ENCODE data around the gene TMEM198. TPM values are rescaled to one million over a fixed set of nuclear protein-coding genes. Genes with fewer than 3 reads are reported as not detected.

The TMEM198 gene
- total and polyA plus RNA-seq, 2 experiments from 2014 or later = 5.6 to 13.7 TPM

DNA sequence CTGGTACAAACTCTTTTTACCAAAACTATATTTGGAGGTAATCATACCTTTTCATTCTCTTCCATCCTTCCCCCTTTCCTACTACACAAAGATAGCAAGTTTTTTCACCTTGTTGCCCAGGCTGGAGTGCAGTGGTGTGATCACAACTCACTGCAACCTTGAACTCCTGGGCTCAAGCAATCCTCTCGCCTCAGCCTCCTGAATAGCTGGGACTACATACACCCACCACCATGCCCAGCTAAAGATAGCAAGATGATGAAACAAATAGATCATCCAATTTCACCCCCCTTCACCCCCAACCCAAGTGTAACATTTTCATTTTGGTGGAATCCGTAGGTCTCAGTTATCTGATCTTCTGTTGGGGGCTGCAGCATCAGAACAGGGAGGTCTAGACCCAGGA, 49.3 kb downstream of the TMEM198 start:
- ATAC-seq = no peak
- no peak overlapping the region for H3K4me3 Mint-ChIP-seq
- peaks cover 2% of the 10 kb centered on the region for H3K27me3 Mint-ChIP-seq (ENCODE audit: insufficient read depth, low read depth, poor library complexity)
- Histone ChIP-seq H2AFZ (peak overlapping the region; percentile 59; the same call in 1 of the 2 replicates), H3K4me2 (no peak overlapping the region), H3K27me3 (ENCODE audit: insufficient read depth) (no peaks in the 10 kb centered on the region), H3F3A (replicated peaks; ENCODE audit: low read depth) (peaks cover 4% of the 10 kb centered on the region), H4K20me1 (replicated peaks; ENCODE audit: insufficient read depth) (no peaks in the 10 kb centered on the region), H3K4me1 (ENCODE audit: insufficient read depth) (peaks cover 18% of the 10 kb centered on the region), H3K4me3 (no peak overlapping the region), H3K79me2 (replicated peaks; ENCODE audit: insufficient read depth) (no peaks in the 10 kb centered on the region), H3K36me3 (ENCODE audit: insufficient read depth) (no peaks in the 10 kb centered on the region), H3K27ac (ENCODE audit: low read depth) (no peak overlapping the region), H3K9me2 (ENCODE audit: insufficient read depth) (no peaks in the 10 kb centered on the region)
- no peaks in the 10 kb centered on the region for H3K36me3 Mint-ChIP-seq (ENCODE audit: low read depth)
- H3K4me1 Mint-ChIP-seq = peaks cover 18% of the 10 kb centered on the region
- no peak for DNase-seq (ENCODE audit: low spot score)
- no peak overlapping the region for H3K27ac Mint-ChIP-seq
- TF ChIP-seq STAT1 (IDR thresholded peaks at IDR 0.05; ENCODE audit: unreplicated experiment) = no peak
- TF ChIP-seq ZNF331 (CRISPR knock-in tag; IDR thresholded peaks at IDR 0.05; ENCODE audit: low read depth) = no peak
- TF ChIP-seq, protein P1, sequence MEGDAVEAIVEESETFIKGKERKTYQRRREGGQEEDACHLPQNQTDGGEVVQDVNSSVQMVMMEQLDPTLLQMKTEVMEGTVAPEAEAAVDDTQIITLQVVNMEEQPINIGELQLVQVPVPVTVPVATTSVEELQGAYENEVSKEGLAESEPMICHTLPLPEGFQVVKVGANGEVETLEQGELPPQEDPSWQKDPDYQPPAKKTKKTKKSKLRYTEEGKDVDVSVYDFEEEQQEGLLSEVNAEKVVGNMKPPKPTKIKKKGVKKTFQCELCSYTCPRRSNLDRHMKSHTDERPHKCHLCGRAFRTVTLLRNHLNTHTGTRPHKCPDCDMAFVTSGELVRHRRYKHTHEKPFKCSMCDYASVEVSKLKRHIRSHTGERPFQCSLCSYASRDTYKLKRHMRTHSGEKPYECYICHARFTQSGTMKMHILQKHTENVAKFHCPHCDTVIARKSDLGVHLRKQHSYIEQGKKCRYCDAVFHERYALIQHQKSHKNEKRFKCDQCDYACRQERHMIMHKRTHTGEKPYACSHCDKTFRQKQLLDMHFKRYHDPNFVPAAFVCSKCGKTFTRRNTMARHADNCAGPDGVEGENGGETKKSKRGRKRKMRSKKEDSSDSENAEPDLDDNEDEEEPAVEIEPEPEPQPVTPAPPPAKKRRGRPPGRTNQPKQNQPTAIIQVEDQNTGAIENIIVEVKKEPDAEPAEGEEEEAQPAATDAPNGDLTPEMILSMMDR (conservative IDR thresholded peaks at IDR 0.05; ENCODE audit: low read depth in 2 of 2) = no peak
- TF ChIP-seq, protein P2, sequence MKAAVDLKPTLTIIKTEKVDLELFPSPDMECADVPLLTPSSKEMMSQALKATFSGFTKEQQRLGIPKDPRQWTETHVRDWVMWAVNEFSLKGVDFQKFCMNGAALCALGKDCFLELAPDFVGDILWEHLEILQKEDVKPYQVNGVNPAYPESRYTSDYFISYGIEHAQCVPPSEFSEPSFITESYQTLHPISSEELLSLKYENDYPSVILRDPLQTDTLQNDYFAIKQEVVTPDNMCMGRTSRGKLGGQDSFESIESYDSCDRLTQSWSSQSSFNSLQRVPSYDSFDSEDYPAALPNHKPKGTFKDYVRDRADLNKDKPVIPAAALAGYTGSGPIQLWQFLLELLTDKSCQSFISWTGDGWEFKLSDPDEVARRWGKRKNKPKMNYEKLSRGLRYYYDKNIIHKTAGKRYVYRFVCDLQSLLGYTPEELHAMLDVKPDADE (IDR thresholded peaks at IDR 0.05) = no peak
- TF ChIP-seq ZNF114 (CRISPR knock-in tag; IDR thresholded peaks at IDR 0.05) = no peak
- TF ChIP-seq, protein P3, sequence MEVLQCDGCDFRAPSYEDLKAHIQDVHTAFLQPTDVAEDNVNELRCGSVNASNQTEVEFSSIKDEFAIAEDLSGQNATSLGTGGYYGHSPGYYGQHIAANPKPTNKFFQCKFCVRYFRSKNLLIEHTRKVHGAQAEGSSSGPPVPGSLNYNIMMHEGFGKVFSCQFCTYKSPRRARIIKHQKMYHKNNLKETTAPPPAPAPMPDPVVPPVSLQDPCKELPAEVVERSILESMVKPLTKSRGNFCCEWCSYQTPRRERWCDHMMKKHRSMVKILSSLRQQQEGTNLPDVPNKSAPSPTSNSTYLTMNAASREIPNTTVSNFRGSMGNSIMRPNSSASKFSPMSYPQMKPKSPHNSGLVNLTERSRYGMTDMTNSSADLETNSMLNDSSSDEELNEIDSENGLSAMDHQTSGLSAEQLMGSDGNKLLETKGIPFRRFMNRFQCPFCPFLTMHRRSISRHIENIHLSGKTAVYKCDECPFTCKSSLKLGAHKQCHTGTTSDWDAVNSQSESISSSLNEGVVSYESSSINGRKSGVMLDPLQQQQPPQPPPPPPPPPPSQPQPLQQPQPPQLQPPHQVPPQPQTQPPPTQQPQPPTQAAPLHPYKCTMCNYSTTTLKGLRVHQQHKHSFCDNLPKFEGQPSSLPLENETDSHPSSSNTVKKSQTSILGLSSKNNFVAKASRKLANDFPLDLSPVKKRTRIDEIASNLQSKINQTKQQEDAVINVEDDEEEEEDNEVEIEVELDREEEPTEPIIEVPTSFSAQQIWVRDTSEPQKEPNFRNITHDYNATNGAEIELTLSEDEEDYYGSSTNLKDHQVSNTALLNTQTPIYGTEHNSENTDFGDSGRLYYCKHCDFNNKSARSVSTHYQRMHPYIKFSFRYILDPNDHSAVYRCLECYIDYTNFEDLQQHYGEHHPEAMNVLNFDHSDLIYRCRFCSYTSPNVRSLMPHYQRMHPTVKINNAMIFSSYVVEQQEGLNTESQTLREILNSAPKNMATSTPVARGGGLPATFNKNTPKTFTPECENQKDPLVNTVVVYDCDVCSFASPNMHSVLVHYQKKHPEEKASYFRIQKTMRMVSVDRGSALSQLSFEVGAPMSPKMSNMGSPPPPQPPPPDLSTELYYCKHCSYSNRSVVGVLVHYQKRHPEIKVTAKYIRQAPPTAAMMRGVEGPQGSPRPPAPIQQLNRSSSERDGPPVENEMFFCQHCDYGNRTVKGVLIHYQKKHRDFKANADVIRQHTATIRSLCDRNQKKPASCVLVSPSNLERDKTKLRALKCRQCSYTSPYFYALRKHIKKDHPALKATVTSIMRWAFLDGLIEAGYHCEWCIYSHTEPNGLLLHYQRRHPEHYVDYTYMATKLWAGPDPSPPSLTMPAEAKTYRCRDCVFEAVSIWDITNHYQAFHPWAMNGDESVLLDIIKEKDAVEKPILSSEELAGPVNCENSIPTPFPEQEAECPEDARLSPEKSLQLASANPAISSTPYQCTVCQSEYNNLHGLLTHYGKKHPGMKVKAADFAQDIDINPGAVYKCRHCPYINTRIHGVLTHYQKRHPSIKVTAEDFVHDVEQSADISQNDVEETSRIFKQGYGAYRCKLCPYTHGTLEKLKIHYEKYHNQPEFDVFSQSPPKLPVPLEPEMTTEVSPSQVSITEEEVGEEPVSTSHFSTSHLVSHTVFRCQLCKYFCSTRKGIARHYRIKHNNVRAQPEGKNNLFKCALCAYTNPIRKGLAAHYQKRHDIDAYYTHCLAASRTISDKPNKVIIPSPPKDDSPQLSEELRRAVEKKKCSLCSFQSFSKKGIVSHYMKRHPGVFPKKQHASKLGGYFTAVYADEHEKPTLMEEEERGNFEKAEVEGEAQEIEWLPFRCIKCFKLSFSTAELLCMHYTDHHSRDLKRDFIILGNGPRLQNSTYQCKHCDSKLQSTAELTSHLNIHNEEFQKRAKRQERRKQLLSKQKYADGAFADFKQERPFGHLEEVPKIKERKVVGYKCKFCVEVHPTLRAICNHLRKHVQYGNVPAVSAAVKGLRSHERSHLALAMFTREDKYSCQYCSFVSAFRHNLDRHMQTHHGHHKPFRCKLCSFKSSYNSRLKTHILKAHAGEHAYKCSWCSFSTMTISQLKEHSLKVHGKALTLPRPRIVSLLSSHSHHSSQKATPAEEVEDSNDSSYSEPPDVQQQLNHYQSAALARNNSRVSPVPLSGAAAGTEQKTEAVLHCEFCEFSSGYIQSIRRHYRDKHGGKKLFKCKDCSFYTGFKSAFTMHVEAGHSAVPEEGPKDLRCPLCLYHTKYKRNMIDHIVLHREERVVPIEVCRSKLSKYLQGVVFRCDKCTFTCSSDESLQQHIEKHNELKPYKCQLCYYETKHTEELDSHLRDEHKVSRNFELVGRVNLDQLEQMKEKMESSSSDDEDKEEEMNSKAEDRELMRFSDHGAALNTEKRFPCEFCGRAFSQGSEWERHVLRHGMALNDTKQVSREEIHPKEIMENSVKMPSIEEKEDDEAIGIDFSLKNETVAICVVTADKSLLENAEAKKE (CRISPR knock-in tag; IDR thresholded peaks at IDR 0.05) = no peak
- no peak for TF ChIP-seq CREB1 (CRISPR knock-in tag; IDR thresholded peaks at IDR 0.05; ENCODE audit: low read depth)
- no peak for TF ChIP-seq NANOG (IDR thresholded peaks at IDR 0.05; ENCODE audit: borderline replicate concordance)
- no peak for TF ChIP-seq EZH2phosphoT487 (IDR thresholded peaks at IDR 0.05; ENCODE audit: unreplicated experiment)
- no peak for TF ChIP-seq EZH2 (IDR thresholded peaks at IDR 0.05; ENCODE audit: low read depth, unreplicated experiment)
- no peak for TF ChIP-seq JUNB (IDR thresholded peaks at IDR 0.05; ENCODE audit: unreplicated experiment)
- TF ChIP-seq POLR2AphosphoS5 (IDR thresholded peaks at IDR 0.05; ENCODE audit: low read depth) = no peak
- TF ChIP-seq, protein P4, sequence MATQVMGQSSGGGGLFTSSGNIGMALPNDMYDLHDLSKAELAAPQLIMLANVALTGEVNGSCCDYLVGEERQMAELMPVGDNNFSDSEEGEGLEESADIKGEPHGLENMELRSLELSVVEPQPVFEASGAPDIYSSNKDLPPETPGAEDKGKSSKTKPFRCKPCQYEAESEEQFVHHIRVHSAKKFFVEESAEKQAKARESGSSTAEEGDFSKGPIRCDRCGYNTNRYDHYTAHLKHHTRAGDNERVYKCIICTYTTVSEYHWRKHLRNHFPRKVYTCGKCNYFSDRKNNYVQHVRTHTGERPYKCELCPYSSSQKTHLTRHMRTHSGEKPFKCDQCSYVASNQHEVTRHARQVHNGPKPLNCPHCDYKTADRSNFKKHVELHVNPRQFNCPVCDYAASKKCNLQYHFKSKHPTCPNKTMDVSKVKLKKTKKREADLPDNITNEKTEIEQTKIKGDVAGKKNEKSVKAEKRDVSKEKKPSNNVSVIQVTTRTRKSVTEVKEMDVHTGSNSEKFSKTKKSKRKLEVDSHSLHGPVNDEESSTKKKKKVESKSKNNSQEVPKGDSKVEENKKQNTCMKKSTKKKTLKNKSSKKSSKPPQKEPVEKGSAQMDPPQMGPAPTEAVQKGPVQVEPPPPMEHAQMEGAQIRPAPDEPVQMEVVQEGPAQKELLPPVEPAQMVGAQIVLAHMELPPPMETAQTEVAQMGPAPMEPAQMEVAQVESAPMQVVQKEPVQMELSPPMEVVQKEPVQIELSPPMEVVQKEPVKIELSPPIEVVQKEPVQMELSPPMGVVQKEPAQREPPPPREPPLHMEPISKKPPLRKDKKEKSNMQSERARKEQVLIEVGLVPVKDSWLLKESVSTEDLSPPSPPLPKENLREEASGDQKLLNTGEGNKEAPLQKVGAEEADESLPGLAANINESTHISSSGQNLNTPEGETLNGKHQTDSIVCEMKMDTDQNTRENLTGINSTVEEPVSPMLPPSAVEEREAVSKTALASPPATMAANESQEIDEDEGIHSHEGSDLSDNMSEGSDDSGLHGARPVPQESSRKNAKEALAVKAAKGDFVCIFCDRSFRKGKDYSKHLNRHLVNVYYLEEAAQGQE (IDR thresholded peaks at IDR 0.05; ENCODE audit: unreplicated experiment) = no peak
- H3K9me3 Mint-ChIP-seq = no peaks in the 10 kb centered on the region; the same call in 2 of the 3 replicates

Data from GM23338 (cell line).